Activated CD4-positive, alpha-beta T cell treated with anti-CD3 and anti-CD28 coated beads, Interleukin-2, amount 50 U/mL, for 48 hours (primary cell): ENCODE measurements around the gene RASA2.
"Not testable (repeated sequence)": the region's sequence is repeated elsewhere in the genome, so short reads cannot be mapped to it uniquely, and the experiment has no call there.

Experiments used
- DNase-seq, 2 experiments: peaks; one replicate each; pipeline ENCODE4 v3.0.0-alpha.2; 2020

Gene RASA2

GRCh38 chr3:141603473-141604035 lies 116.7 kb downstream of the RASA2 start:
- DNase-seq: no peak

- DNase-seq: no peak
Observed at GRCh38 chr3:141605883-141606282, 119.1 kb downstream of the RASA2 start.

- no peak for DNase-seq
Observed at GRCh38 chr3:141608438-141608837, 121.6 kb downstream of the RASA2 start.

GRCh38 chr3:141610939-141611338 lies 124.1 kb downstream of the RASA2 start:
- DNase-seq: no peak

GRCh38 chr3:141618103-141618910 lies 131.5 kb downstream of the RASA2 start:
- no peak for DNase-seq

GRCh38 chr3:141618938-141619337 lies 132.1 kb downstream of the RASA2 start:
- DNase-seq: no peak

- no peak for DNase-seq
Observed at GRCh38 chr3:141619450-141619849, 132.6 kb downstream of the RASA2 start.

GRCh38 chr3:141623691-141624090 lies 136.9 kb downstream of the RASA2 start:
- no peak for DNase-seq

GRCh38 chr3:141625506-141625905 lies 138.7 kb downstream of the RASA2 start:
- DNase-seq: no peak

- not testable (repeated sequence) for DNase-seq
Observed at GRCh38 chr3:141628334-141628733, 141.5 kb downstream of the RASA2 start.

- DNase-seq: not testable (repeated sequence)
Observed at GRCh38 chr3:141628868-141629441, 142.1 kb downstream of the RASA2 start.

- DNase-seq: no peak
Observed at GRCh38 chr3:141629976-141630375, 143.1 kb downstream of the RASA2 start.

- DNase-seq: no peak
Observed at GRCh38 chr3:141632779-141633374, 146.1 kb downstream of the RASA2 start.

- DNase-seq: no peak
Observed at GRCh38 chr3:141642215-141642614, 155.4 kb downstream of the RASA2 start.

GRCh38 chr3:141643391-141643790 lies 156.6 kb downstream of the RASA2 start:
- no peak for DNase-seq

GRCh38 chr3:141643796-141644195 lies 157.0 kb downstream of the RASA2 start:
- no peak for DNase-seq

GRCh38 chr3:141644931-141645330 lies 158.1 kb downstream of the RASA2 start:
- DNase-seq: peak; percentile 83 to 86

GRCh38 chr3:141646760-141647561 lies 160.1 kb downstream of the RASA2 start:
- DNase-seq: no peak

- DNase-seq: no peak
Observed at GRCh38 chr3:141647562-141647915, 160.7 kb downstream of the RASA2 start.

GRCh38 chr3:141648055-141648910 lies 161.5 kb downstream of the RASA2 start:
- no peak for DNase-seq

GRCh38 chr3:141649871-141650270 lies 163.0 kb downstream of the RASA2 start:
- DNase-seq: no peak

GRCh38 chr3:141650783-141651182 lies 164.0 kb downstream of the RASA2 start:
- DNase-seq: no peak
